Fibroblast of the aortic adventitia (primary cell): ENCODE measurements around the gene PNPLA1. TPM values are rescaled to one million over a fixed set of nuclear protein-coding genes. Genes with fewer than 3 reads are reported as not detected.
A peak's percentile ranks its signal among the peaks of the same experiment; 100 is the strongest.

Experiments
- DNase-seq: peaks from one replicate; pipeline ENCODE4 v3.0.0-alpha.2; 2010; ENCODE audit warnings: low read depth
- H3K4me3 ChIP-seq: 2 replicates; pipeline ENCODE4 v1.5.1; 2011; ENCODE audit warnings: low read depth, mild to moderate bottlenecking, control low read depth, low read length, moderate library complexity
- total RNA-seq: library from RNA; depleted of rRNA; stranded (reverse); fragments of >200 nt; gene quantifications from 2 replicates; pipeline ENCODE4 v1.2.3, GENCODE V29; 2012; ENCODE audit warnings: low replicate concordance
- TF ChIP-seq, protein P1 (sequence below): IDR thresholded peaks from 2 replicates; pipeline ENCODE4 v1.5.1; 2011; ENCODE audit warnings: mild to moderate bottlenecking, low read length, control low read depth, inconsistent platforms; ENCODE audit not compliant: insufficient read depth

Gene PNPLA1
- total RNA-seq, 1 donor = 0.09 TPM

DNA sequence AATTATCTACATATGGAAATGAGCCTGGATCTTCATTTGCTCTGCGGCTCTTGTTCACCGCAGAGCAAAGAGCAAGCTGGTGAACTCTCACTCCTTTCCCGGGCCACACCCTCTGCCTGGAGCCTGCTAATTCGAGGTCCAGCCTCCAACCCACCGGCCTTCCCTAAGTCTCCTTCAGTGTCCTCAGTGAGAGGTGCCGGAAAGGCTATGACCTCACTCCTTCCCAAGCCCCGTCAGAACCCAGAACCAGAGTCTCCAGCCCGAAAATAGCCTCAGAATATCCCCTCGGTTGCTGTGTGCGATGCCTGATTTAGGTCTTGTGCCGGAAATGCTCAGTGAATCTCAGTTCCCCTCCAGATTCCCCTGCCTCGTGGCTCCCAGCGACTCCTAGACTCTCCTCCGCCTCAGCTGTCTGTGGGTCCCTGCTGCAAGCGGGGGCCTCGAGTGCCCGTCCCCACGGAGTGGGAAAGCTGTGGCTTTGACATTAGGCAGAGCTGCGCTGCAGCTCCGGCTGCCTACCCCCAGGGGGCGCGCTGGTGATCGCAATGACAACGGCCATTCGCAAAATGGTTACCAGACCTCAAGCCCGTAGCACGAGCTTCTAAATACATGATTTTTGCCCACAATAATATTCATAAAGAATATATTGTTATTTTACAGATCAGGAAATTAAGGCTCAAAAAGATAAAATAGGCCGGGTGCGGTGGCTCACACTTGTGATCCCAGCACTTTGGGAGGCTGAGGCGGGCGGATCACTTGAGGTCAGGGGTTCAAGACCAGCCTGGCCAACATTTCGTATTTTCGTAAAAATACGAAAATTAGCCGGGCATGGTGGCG, 71.0 kb downstream of the PNPLA1 start:
- DNase-seq = peak; percentile 76
- H3K4me3 ChIP-seq = no peak overlapping the region
- TF ChIP-seq, protein P1, sequence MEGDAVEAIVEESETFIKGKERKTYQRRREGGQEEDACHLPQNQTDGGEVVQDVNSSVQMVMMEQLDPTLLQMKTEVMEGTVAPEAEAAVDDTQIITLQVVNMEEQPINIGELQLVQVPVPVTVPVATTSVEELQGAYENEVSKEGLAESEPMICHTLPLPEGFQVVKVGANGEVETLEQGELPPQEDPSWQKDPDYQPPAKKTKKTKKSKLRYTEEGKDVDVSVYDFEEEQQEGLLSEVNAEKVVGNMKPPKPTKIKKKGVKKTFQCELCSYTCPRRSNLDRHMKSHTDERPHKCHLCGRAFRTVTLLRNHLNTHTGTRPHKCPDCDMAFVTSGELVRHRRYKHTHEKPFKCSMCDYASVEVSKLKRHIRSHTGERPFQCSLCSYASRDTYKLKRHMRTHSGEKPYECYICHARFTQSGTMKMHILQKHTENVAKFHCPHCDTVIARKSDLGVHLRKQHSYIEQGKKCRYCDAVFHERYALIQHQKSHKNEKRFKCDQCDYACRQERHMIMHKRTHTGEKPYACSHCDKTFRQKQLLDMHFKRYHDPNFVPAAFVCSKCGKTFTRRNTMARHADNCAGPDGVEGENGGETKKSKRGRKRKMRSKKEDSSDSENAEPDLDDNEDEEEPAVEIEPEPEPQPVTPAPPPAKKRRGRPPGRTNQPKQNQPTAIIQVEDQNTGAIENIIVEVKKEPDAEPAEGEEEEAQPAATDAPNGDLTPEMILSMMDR = peak; percentile 98

DNA sequence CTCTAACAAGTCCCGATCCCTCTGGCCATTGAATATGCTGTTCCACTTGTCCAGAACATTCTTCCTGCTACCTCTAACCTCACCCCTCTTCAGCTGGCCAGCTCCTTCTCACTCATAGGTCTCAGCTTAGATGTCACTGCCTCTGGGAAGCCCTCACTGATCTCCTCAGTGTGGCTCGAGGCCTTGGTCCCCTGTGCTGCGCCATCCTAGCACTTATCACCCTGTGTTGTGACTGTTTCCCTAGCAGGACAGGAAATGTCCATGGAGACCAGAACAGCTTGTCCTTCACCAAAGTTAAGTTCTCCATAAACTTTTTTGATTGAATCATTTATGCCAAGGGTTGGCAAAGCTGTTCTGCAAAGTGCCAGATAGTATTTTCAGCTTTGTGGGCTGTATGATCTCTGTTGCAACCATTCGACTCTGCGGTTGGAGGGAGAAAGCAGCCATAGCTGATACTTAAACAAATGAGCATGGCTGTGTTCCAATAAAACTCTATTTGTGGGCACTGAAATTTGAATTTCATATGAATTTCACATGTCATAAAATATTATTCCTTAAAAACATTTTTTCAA, 73.3 kb downstream of the PNPLA1 start:
- H3K4me3 ChIP-seq = no peak overlapping the region
- no peak for DNase-seq
- TF ChIP-seq, protein P1 = no peak

DNA sequence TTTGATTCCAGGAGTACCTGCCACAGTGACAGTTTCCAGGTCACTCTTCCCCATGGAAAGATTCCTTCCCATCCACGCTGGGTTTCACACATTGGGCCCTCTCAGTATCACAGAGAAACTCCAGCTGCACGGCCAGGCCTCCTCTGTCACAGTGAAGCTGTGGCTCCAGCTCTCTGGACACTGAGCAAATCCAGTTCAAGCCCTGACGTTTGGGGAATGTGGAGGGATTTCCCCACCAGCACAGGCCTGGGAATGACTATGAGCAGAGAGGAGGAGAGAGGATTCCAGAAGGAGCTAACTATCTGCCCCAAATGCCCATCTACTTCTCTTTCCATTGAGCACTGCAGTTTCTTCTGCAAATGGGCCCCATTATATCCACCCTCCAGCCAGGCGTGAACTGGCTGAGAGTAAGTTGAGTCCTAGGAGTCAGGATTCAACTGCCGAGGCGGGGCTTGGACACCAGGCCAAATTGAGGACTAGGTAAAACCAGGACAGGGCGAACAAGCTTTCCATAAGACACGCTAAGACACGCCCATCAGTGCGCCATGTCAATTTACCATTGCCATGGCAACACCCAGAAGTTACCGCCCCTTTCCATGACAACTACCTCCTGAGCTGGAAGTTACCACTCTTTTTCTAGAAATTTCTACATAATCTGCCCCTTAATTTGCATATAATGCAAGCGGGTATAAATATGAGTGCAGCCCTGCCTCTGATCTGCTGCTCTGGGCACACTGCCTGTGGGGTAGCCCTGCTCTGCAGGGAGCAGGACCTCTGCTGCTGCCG, 76.0 kb downstream of the PNPLA1 start:
- DNase-seq = peak; percentile 34
- no peak overlapping the region for H3K4me3 ChIP-seq
- TF ChIP-seq, protein P1 = no peak

DNA sequence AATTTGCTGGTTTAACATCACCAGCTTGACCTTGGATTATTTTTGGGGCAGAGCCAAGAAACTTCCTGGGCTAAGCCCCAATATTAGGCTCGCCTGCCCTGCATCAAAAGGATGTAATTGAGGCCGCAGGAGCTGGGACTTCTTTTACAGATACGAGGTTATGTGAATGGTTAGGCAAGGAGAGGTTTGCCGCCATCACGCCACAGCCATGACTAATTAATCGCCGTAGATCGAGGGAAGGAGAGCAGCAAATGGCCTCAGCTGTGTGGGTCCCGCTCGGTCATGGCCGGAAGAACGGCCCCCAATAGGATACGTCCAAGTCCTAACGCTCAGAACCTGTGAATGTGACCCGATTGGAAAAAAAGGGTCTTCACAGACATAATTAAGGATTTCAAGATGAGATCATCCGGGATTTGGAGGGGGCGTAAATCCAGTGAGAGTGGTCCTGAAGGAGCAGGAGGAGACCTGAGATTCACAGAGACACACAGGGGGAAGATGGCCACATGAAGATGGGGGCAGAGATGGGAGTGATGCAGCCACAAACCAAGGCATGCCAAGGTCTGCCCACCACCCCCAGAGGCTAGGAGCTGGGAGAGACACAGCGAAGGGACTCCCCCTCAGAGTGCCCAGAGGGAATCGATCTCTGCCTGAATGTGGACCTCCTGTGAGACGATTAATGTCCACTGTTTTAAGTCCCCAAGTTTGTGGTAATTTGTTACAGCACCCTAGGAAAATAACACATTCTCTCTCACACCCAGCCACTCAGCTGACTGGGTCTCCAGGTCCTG, 76.8 kb downstream of the PNPLA1 start:
- DNase-seq = no peak
- TF ChIP-seq, protein P1 = no peak
- H3K4me3 ChIP-seq = no peak overlapping the region

DNA sequence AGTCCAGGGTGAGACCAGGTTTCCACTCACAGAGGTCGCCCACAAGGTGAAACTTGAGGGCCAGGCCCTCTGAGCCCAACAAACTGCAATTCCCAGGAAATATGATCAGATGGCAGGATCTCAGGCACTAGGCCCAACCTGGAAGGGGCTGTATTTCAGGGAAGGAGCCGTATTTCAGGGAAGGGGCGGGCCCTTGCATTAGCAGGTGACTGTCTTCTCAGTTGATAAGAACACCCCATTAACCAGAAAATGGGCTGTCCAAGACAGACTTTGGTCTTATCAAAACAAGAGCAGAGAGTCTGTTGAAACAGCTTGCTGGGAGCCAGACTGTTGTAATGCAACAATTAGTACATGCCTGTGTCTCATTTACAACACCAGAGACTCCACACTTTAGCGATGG, 77.8 kb downstream of the PNPLA1 start:
- peak; percentile 73 for DNase-seq
- TF ChIP-seq, protein P1 = no peak
- H3K4me3 ChIP-seq = no peak overlapping the region

DNA sequence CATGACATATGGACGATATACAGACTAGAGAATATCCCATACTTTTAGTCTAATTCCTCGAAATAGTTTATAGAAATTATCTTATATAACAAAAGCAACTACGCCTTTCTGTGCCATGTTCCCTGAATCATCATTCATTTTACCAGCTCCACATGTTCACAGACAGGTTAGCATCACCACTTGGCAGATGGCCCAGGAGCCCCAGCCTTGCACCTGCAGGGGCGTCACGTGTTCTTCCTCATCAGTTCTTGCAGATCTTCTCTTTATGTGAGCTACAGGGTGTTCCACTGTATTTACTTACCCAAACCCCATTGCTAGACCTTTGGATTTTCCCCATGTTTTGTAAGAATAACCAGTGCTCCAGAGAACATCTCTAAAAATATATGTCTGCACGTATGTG, 79.4 kb downstream of the PNPLA1 start:
- TF ChIP-seq, protein P1 = no peak
- no peak for DNase-seq
- no peak overlapping the region for H3K4me3 ChIP-seq
